ENCODE measurements around the gene OR1L6.

Gene OR1L6, protein sequence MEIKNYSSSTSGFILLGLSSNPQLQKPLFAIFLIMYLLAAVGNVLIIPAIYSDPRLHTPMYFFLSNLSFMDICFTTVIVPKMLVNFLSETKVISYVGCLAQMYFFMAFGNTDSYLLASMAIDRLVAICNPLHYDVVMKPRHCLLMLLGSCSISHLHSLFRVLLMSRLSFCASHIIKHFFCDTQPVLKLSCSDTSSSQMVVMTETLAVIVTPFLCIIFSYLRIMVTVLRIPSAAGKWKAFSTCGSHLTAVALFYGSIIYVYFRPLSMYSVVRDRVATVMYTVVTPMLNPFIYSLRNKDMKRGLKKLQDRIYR

DNA sequence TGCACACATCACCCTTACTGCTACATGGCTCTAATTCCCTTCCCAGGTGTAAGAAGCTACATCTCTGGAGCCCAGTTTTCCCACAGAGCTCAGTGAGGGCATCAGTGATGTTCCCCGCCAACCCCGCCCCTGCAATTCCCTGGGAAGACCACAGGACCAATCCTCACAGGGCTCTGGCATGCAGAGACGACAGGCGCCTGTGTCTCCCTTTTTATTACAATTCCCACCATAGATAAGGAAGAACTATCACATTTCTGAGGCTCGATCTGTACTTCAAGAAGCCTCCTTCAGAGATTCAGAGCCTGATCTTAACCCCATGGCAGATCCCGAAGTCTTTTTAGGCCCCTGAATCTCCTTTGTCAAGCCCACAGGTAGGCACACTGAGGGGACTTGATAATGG lies at the start of gene OR1L6:
TSS of gene OR1L6 (plus strand) at position 301 of the 400 bp plus-strand sequence. CDS start 7,545 bp downstream, outside the sequence.
- no peak for DNase-seq

GRCh38 chr9:122695696-122696095 lies 46.4 kb upstream of the OR1L6 start:
- DNase-seq, result no peak

GRCh38 chr9:122718038-122718437 lies 24.1 kb upstream of the OR1L6 start:
- no peak for DNase-seq

DNA sequence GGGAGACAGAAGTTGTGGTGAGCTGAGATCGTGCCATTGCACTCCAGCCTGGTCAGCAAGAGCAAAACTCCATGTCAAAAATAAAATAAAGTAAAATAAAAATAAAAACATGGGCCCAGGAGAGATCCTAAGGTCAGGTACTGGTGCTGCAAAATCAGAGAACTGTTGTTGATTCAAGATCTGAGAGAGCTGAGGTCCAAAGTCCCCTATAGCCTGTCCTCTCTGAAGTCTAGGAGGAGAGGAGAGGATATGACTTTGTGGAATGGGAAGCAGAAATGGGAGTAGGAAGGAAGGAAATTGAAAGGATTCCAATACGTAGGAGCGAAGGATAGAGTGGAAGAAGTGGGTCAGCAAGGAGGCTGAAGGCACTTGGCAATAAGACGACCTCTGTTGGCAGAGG lies 22.9 kb upstream of the OR1L6 start:
- no peak for DNase-seq

GRCh38 chr9:122723690-122724089 lies 18.4 kb upstream of the OR1L6 start, which contains the start of gene OR1L4:
OR1L4 (plus strand) TSS chr9:122723990; CDS start chr9:122723990, 0 bp downstream.
- DNase-seq, result no peak

- DNase-seq, result no peak
These were observed 12.7 kb downstream of the OR1L6 start for GRCh38 chr9:122754825-122755224.

GRCh38 chr9:122767817-122768216 lies 25.7 kb downstream of the OR1L6 start:
- DNase-seq, result no peak

DNA sequence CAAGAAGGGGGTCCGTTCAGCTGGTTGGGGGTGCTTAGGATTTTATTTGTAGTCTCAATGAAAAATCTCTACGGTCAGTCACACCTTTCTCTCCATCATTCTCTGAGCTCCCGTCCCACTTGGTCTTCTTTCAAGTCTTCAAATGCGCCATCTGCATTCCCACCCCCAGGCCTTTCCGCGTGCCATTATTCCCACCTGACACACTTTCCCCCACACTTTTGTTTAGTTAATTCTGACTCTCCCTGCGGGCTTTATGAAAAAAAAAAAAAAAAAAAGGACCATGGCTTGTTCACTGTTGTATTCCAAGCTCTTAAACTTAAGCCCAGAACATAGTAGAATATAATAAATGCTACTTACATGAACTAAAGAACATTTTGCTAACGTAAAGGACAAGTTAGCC lies 34.9 kb downstream of the OR1L6 start:
- DNase-seq, result no peak

DNA sequence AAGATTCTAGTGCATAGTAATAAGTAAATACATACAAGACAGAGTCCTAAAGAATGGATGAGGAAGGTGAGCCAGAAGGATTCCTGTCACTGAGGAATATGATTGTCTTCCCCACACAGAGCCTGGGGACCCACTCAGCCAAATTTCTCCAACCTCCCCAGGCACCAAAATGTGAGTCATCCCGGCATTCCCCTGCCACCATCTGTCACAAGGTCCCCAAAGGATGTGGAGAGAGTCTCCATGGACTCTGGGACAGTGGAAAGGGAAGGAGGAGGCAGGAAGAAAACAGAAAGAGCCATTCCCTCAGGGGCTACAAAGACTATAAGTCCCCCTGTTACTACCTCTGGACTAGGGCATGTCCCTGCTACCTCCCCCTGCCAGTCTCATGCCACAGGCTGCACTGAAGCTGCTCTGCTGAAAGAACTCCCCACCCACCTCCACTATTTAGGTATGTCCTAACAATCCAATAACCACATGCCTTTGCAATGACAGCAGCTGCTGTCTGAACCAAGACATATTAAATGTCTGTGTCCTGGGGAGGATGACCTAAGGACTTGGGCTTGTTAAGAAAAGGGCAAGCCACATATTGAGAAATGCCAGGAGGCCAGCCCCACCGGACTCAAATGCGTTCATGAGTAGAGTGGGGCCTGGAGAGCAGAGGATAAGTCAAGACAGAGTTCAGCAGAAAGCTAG lies 36.0 kb downstream of the OR1L6 start:
- no peak for DNase-seq

DNA sequence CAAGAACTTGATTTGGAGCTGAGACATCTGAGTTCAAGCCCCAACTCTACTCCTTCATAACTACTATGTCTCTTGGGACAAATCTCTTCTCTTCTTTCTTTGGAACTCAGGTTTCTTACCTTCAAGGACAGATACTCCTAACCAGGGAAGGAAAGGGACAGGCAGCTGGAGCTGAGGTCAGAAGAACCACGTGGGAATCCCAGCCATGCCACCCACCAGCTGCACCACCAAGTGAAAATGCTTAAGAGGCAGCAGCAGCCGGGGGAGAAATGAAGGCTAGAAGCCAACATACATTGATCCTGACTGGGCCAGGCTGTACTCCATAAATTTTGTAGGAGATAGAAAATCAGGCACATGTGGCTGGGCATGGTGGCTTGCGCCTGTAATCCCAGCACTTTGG lies 37.1 kb downstream of the OR1L6 start:
- no peak for DNase-seq

DNA sequence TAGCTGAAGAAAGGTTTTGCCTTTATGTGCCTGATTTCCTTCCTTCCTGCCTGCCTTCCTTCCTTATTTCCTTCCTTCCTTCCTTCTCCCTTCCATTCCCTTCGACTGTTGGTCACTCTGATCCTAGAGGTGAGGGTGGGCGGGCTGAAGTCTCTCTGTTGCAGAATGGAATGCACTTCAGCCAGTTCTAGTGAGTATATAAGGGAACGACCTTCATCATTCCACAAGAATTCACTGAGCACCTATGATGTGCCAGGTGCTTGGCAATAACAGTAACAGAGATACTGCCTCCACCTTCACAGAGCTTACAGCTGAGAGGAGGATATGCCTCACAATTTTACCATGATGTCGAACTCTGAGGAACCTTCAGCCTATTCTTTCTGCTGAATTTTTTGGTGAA lies 37.9 kb downstream of the OR1L6 start:
- DNase-seq, result no peak

GRCh38 chr9:122781671-122782070 lies 39.6 kb downstream of the OR1L6 start:
- no peak for DNase-seq

- DNase-seq, result no peak
These were observed 43.2 kb downstream of the OR1L6 start for GRCh38 chr9:122785269-122785668.

- no peak for DNase-seq
These were observed 44.2 kb downstream of the OR1L6 start for GRCh38 chr9:122786338-122786737.

GRCh38 chr9:122788831-122789230 lies 46.7 kb downstream of the OR1L6 start, which contains the start of gene OR5C1:
OR5C1 (plus strand) TSS chr9:122788933; CDS start chr9:122788933, 0 bp downstream.
- DNase-seq, result no peak

- DNase-seq, result no peak
These were observed 47.3 kb downstream of the OR1L6 start for GRCh38 chr9:122789256-122790046.

DNA sequence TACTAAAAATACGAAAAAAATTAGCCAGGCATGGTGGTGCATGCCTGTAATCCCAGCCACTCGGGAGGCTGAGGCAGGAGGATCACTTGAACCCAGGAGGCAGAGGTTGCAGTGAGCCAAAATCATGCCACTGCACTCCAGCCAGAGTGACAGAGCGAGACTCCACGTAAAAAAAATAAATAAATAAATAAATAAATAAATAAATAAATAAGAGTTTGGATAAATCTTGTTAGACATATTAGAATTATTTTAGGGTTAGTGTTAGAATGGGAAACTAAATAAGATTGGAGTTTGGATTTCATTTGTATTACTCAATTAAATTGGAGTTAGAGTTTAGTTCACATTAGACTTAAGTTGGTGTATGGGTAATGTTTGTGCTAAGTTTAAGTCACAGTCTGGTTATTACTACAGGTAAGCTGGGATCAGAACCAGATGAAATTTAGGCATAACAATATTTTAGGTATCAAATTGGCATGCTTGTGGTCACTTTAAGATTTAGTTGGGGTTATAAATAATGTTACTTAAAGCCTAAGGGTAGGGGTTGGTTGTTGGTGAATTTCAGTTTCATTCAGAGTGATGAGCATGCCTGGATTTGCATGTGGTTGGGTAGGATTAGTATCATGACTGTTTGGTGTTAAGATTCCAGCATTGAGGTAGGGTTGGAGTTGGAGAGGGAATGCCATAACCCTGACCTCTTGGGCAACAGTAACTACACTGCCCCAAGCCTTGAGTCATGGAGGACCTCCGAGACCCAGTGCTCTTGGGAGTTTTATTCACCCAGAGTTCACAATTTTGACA lies 50.0 kb downstream of the OR1L6 start:
- DNase-seq, result no peak

- no peak for DNase-seq
These were observed 55.4 kb downstream of the OR1L6 start for GRCh38 chr9:122797316-122798063.
